Stomach (tissue), 4 donors: Measurements from ENCODE around the gene ITIH4.

Experiments used
- POLR2A ChIP-seq, 4 donors: fragments of 450-650 bp; IDR thresholded peaks; one replicate each; pipeline ENCODE4 v1.6.1; 2016; ENCODE audit warnings: antibody characterized with exemption in 4 of 4, control low read depth in 2 of 4, mild to moderate bottlenecking in 1 of 4, moderate library complexity in 1 of 4
- TF ChIP-seq, protein P1 (sequence below), 7 experiments: fragments of 450-650 bp in 4 of 7; fragments of 200-600 bp in 3 of 7; sonication (generic) in 3 of 7; IDR thresholded peaks; one replicate each; pipeline ENCODE4 v1.5.1; 2016 to 2019; ENCODE audit warnings: antibody characterized with exemption in 7 of 7, control low read depth in 2 of 7, mild to moderate bottlenecking in 1 of 7

DNA sequence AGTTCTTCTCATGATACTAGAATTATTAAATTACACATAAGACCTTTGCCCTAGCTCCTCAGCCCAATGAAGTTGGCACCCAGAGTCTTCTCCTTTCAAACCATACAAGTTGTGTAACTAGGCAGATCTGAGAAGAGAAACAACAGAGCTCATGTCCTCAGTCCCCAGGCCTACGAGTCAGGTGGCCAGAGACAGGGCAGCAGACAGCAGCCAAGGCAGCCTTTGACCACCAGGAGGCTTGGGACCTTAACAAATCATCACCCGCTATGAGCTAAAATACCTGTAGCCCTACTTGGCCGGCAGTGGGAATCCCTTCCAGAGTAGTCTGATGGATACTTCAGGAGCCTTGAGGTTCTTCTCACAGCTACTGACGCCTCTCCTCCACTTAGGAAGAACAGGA lies 48.6 kb upstream of the ITIH4 start:
- no peak for TF ChIP-seq POLR2A (IDR thresholded peaks at IDR 0.05)
- TF ChIP-seq, protein P1, sequence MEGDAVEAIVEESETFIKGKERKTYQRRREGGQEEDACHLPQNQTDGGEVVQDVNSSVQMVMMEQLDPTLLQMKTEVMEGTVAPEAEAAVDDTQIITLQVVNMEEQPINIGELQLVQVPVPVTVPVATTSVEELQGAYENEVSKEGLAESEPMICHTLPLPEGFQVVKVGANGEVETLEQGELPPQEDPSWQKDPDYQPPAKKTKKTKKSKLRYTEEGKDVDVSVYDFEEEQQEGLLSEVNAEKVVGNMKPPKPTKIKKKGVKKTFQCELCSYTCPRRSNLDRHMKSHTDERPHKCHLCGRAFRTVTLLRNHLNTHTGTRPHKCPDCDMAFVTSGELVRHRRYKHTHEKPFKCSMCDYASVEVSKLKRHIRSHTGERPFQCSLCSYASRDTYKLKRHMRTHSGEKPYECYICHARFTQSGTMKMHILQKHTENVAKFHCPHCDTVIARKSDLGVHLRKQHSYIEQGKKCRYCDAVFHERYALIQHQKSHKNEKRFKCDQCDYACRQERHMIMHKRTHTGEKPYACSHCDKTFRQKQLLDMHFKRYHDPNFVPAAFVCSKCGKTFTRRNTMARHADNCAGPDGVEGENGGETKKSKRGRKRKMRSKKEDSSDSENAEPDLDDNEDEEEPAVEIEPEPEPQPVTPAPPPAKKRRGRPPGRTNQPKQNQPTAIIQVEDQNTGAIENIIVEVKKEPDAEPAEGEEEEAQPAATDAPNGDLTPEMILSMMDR (IDR thresholded peaks at IDR 0.05) = no peak
